DOHH2 (cell line): ENCODE results near the gene DDX60.

Experiments
- CTCF ChIP-seq: fragments of 200-600 bp; sonication (generic); IDR thresholded peaks from one replicate; pipeline ENCODE4 v1.5.1; 2014; ENCODE audit warnings: antibody characterized with exemption, mild to moderate bottlenecking, low read depth, low read length; ENCODE audit not compliant: poor library complexity, severe bottlenecking
- EZH2phosphoT487 ChIP-seq: fragments of 200-600 bp; sonication (generic); IDR thresholded peaks from 2 replicates; pipeline ENCODE4 v1.6.1; 2017; ENCODE audit warnings: borderline replicate concordance, mild to moderate bottlenecking, antibody characterized with exemption, low read length, moderate library complexity, mixed read lengths

GRCh38 chr4:168308912-168309311, 9.6 kb downstream of the DDX60 start:
- TF ChIP-seq CTCF: no peak
- TF ChIP-seq EZH2phosphoT487: no peak
